Psoas muscle (tissue), 8 donors: ENCODE results near the gene CPT1B. TPM values are rescaled to one million over a fixed set of nuclear protein-coding genes. Genes with fewer than 3 reads are reported as not detected.

Source experiments
- ATAC-seq, 4 donors: fragments of 200-7000 bp; cut with Tn5 transposase; one replicate each; pipeline ENCODE4 v1.9.1; 2020; ENCODE audit warnings: moderate library complexity in 3 of 4, mild to moderate bottlenecking in 2 of 4
- DNase-seq, 2 donors: peaks; one replicate each; pipeline ENCODE4 v3.0.0-alpha.2; 2020
- H3K27ac ChIP-seq: fragments of 200-600 bp; one replicate; pipeline ENCODE4 v1.8.0; 2022
- H3K27me3 ChIP-seq, 3 donors: fragments of 200-600 bp in 1 of 3; one replicate each; pipeline versions ENCODE4 v1.6.1 to v1.8.0; 2013 to 2022; ENCODE audit warnings: low read length in 2 of 3, mild to moderate bottlenecking in 2 of 3, moderate library complexity in 1 of 3; ENCODE audit not compliant: insufficient read depth in 3 of 3
- H3K36me3 ChIP-seq, 2 donors: fragments of 200-600 bp in 1 of 2; one replicate each; pipeline versions ENCODE4 v1.6.1 to v1.8.0; 2013 to 2022; ENCODE audit warnings: low read depth in 1 of 2, mild to moderate bottlenecking in 1 of 2, moderate library complexity in 1 of 2; ENCODE audit not compliant: insufficient read depth in 1 of 2
- H3K4me1 ChIP-seq: fragments of 200-600 bp; one replicate; pipeline ENCODE4 v1.8.0; 2022
- H3K4me3 ChIP-seq: fragments of 200-600 bp; one replicate; pipeline ENCODE4 v1.8.0; 2022; ENCODE audit warnings: mild to moderate bottlenecking
- H3K9me3 ChIP-seq: fragments of 200-600 bp; one replicate; pipeline ENCODE4 v1.8.0; 2022
- CTCF ChIP-seq: fragments of 200-600 bp; IDR thresholded peaks from one replicate; pipeline ENCODE4 v1.8.0; 2022; ENCODE audit warnings: antibody characterized with exemption
- WGBS, 3 donors: extraction: QIAGEN DNeasy Blood & Tissue Kit; methylation state at CpG; one replicate each; pipeline versions ENCODE4 v1.1.6 to v1.1.7; 2013; 5-methylcytosine and 5-hydroxymethylcytosine counted together
- intact Hi-C, 2 donors: fragments of 100-400 bp; cut with DNase I; formaldehyde crosslinking; loops; one replicate each; pipeline versions ENCODE4 v1.11.0 to v1.14.2; 2022
- polyA plus RNA-seq, 3 donors: library from polyadenylated mRNA; stranded (reverse); fragments of 200-250 nt; gene quantifications; one replicate each; pipeline ENCODE4 v1.2.3, GENCODE V29; 2013
- total RNA-seq, 4 donors: library from RNA; stranded (reverse); fragmentation: NEBNext Ultra II Directional in 2 of 4; extraction: Animal tissue kit (Norgen Biotek cat#: 25700) in 2 of 4; gene quantifications; one replicate each; pipeline versions ENCODE4 v1.2.1 to v1.2.4, GENCODE V29; 2021 to 2023
- donor health status: healthy with polysubstance abuse.
- donor health status: DM: no; HTN: no; CAD: no; lungs with moderate emphysema.
- donor health status: Bipolar disorder and iron deficiency.
- donor health status: healthy.
- donor health status: DM: yes; HTN: yes; CAD: no.
- donor health status: DM: no; HTN: no; CAD: no.
- donor health status: DM: no; HTN: no; CAD: no.
- donor health status: DM: yes; HTN: yes; CAD: no.

The CPT1B gene
- total and polyA plus RNA-seq, 7 donors: 57.4 to 144 (median 87.6) TPM

- no peak for TF ChIP-seq CTCF
- no peaks in the 10 kb centered on the region for H3K9me3 ChIP-seq
- WGBS, 3 donors: 81 to 90% (median 84%) methylated on average over 5 of the region's 5 CpGs
- no peak for DNase-seq
- H3K27ac ChIP-seq: no peak overlapping the region
- H3K4me1 ChIP-seq: no peaks in the 10 kb centered on the region
- intact Hi-C loops: no loop called here
- H3K4me3 ChIP-seq: no peak overlapping the region
- H3K36me3 ChIP-seq: no peaks in the 10 kb centered on the region
- no peak for ATAC-seq
- H3K27me3 ChIP-seq: peaks cover 0 to 30% (median 6%) of the 10 kb centered on the region in 3 donors
Observed at GRCh38 chr22:50597097-50597496, 18.9 kb upstream of the CPT1B start.

DNA sequence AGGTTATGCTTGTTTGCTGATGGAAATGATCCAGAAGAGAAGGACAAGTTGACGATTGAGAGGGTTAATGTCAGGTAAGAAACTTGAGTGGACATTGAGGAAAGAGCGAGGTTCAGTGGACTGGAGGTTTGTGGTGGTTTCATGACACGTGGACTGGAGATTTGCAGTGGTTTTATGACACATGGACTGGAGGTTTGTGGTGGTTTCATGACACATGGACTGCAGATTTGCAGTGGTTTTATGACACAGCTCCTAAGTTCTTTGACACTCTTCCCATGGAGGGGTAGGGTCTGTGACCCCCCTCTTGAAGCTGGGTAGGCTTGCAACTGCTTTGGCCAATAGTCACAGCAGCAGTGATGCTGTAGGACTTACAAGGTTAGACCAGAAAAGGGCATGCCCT is 17.0 kb upstream of the CPT1B start:
- intact Hi-C loops: no loop called here
- 86 to 88% (median 87%) methylated on average over 3 of the region's 3 CpGs for WGBS, 3 donors
- DNase-seq: no peak

GRCh38 chr22:50587407-50587806 is 9.2 kb upstream of the CPT1B start:
- TF ChIP-seq CTCF: no peak
- WGBS, 3 donors: 88 to 97% (median 92%) methylated on average over 5 of the region's 5 CpGs
- Histone ChIP-seq H3K27me3 (no peaks in the 10 kb centered on the region), H3K27ac (no peak overlapping the region), H3K4me3 (no peak overlapping the region), H3K36me3 (no peaks in the 10 kb centered on the region), H3K4me1 (peaks cover 7% of the 10 kb centered on the region), H3K9me3 (no peaks in the 10 kb centered on the region)
- intact Hi-C loops: no loop called here
- no peak for ATAC-seq
- DNase-seq: no peak

More for the DNA sequence above, 17.0 kb upstream of the CPT1B start:
- Histone ChIP-seq H3K9me3 (no peaks in the 10 kb centered on the region), H3K36me3 (no peaks in the 10 kb centered on the region), H3K4me1 (no peaks in the 10 kb centered on the region), H3K27ac (no peak overlapping the region), H3K4me3 (no peak overlapping the region), H3K27me3 (peaks cover 0 to 14% (median 0%) of the 10 kb centered on the region in 3 donors)
- TF ChIP-seq CTCF: no peak
- no peak for ATAC-seq

- no peak overlapping the region for H3K27ac ChIP-seq
- 72 to 96% (median 83%) methylated on average over 5 of the region's 5 CpGs for WGBS, 3 donors
- H3K4me1 ChIP-seq: peaks cover 12% of the 10 kb centered on the region
- intact Hi-C loops: no loop called here
- no peak for TF ChIP-seq CTCF
- no peaks in the 10 kb centered on the region for H3K27me3 ChIP-seq
- no peak for DNase-seq
- H3K4me3 ChIP-seq: no peak overlapping the region
- H3K9me3 ChIP-seq: no peaks in the 10 kb centered on the region
- H3K36me3 ChIP-seq: no peaks in the 10 kb centered on the region
- no peak for ATAC-seq
Observed at GRCh38 chr22:50586416-50586815, 8.2 kb upstream of the CPT1B start.

GRCh38 chr22:50585781-50586180 is 7.6 kb upstream of the CPT1B start:
- WGBS, 3 donors: 87 to 97% (median 94%) methylated on average over 8 of the region's 8 CpGs
- Histone ChIP-seq H3K36me3 (no peaks in the 10 kb centered on the region), H3K9me3 (no peaks in the 10 kb centered on the region), H3K27ac (no peak overlapping the region), H3K4me1 (peaks cover 18% of the 10 kb centered on the region), H3K4me3 (no peak overlapping the region), H3K27me3 (no peaks in the 10 kb centered on the region)
- intact Hi-C loops: no loop called here
- TF ChIP-seq CTCF: no peak
- ATAC-seq (no peak), DNase-seq (no peak)
